ENCODE results near the gene ATG4D. TPM values are rescaled to one million over a fixed set of nuclear protein-coding genes. Genes with fewer than 3 reads are reported as not detected.
A peak's percentile ranks its signal among the peaks of the same experiment; 100 is the strongest.
"Not testable (repeated sequence)": the region's sequence is repeated elsewhere in the genome, so short reads cannot be mapped to it uniquely, and the experiment has no call there.

The ATG4D gene
- total RNA-seq, 6 experiments from 2014 or later = 8.1 to 19.7 (median 11.8) TPM

- H3K9me3 ChIP-seq = no peaks in the 10 kb centered on the region
- H3K27me3 ChIP-seq = no peaks in the 10 kb centered on the region
- DNase-seq (no peak), ATAC-seq (no peak)
- peaks cover 0 to 62% (median 17%) of the 10 kb centered on the region in 4 donors for H3K36me3 ChIP-seq
- H3K4me1 ChIP-seq = peaks cover 0 to 13% (median 0%) of the 10 kb centered on the region in 4 donors
- 100% methylated on average over 7 of the region's 18 CpGs for WGBS (ENCODE audit: insufficient coverage, low coverage, low lambda C conversion rate, missing lambda C conversion rate)
- intact Hi-C loops (cut with DNase I) = no loop called here
- TF ChIP-seq CTCF (IDR thresholded peaks at IDR 0.05) (no peak), POLR2A (IDR thresholded peaks at IDR 0.05) (no peak)
- no peak overlapping the region for H3K27ac ChIP-seq
- H3K4me3 ChIP-seq = no peak overlapping the region
Measured at GRCh38 chr19:10548746-10549276, 5.1 kb downstream of the ATG4D start.

- 86% methylated on average over 4 of the region's 7 CpGs for WGBS (ENCODE audit: insufficient coverage, low coverage, low lambda C conversion rate, missing lambda C conversion rate)
- ATAC-seq = no peak
Measured at GRCh38 chr19:10549733-10550132, 6.0 kb downstream of the ATG4D start.

GRCh38 chr19:10550336-10550735, 6.6 kb downstream of the ATG4D start:
- Histone ChIP-seq H3K4me1 (peaks cover 0 to 4% (median 0%) of the 10 kb centered on the region in 4 donors), H3K36me3 (peaks cover 0 to 76% (median 18%) of the 10 kb centered on the region in 4 donors), H3K4me3 (no peak overlapping the region), H3K9me3 (no peaks in the 10 kb centered on the region), H3K27me3 (no peaks in the 10 kb centered on the region), H3K27ac (no peak overlapping the region)
- WGBS (ENCODE audit: insufficient coverage, low coverage, low lambda C conversion rate, missing lambda C conversion rate) = 100% methylated on average over 5 of the region's 6 CpGs
- ATAC-seq (no peak), DNase-seq (no peak)
- intact Hi-C loops (cut with DNase I) = no loop called here
- TF ChIP-seq POLR2A (IDR thresholded peaks at IDR 0.05) (no peak), CTCF (IDR thresholded peaks at IDR 0.05) (no peak)

More at GRCh38 chr19:10549733-10550132, 6.0 kb downstream of the ATG4D start:
- Histone ChIP-seq H3K27me3 (no peaks in the 10 kb centered on the region), H3K4me1 (peaks cover 0 to 10% (median 0%) of the 10 kb centered on the region in 4 donors), H3K4me3 (no peak overlapping the region), H3K9me3 (no peaks in the 10 kb centered on the region), H3K36me3 (peaks cover 0 to 71% (median 18%) of the 10 kb centered on the region in 4 donors), H3K27ac (no peak overlapping the region)
- TF ChIP-seq POLR2A (IDR thresholded peaks at IDR 0.05) (no peak), CTCF (IDR thresholded peaks at IDR 0.05) (no peak)
- no peak for DNase-seq
- intact Hi-C loops (cut with DNase I) = no loop called here

- not testable (repeated sequence) for ATAC-seq
Measured at GRCh38 chr19:10551006-10551405, 7.3 kb downstream of the ATG4D start.

GRCh38 chr19:10551698-10552301, 8.1 kb downstream of the ATG4D start:
- no peak overlapping the region for H3K27ac ChIP-seq
- H3K36me3 ChIP-seq = peaks cover 0 to 78% (median 21%) of the 10 kb centered on the region in 4 donors
- H3K4me3 ChIP-seq = no peak overlapping the region
- ATAC-seq = peak; percentile 16 to 66 (median 43)
- no peaks in the 10 kb centered on the region for H3K27me3 ChIP-seq
- WGBS (ENCODE audit: insufficient coverage, low coverage, low lambda C conversion rate, missing lambda C conversion rate) = 86% methylated on average over 2 of the region's 12 CpGs
- intact Hi-C loops (cut with DNase I) = no loop called here
- H3K4me1 ChIP-seq = no peaks in the 10 kb centered on the region
- no peaks in the 10 kb centered on the region for H3K9me3 ChIP-seq
- TF ChIP-seq CTCF (IDR thresholded peaks at IDR 0.05) (peak in 1 of 4 donors; percentile 33), POLR2A (IDR thresholded peaks at IDR 0.05) (no peak)
- no peak for DNase-seq

More at GRCh38 chr19:10551006-10551405, 7.3 kb downstream of the ATG4D start:
- H3K9me3 ChIP-seq; H3K4me3 ChIP-seq; DNase-seq; H3K4me1 ChIP-seq; H3K27ac ChIP-seq; intact Hi-C loops (cut with DNase I); H3K27me3 ChIP-seq: not testable (repeated sequence)
- 97% methylated on average over 9 of the region's 9 CpGs for WGBS (ENCODE audit: insufficient coverage, low coverage, low lambda C conversion rate, missing lambda C conversion rate)
- peaks cover 0 to 80% (median 21%) of the 10 kb centered on the region in 4 donors for H3K36me3 ChIP-seq
